Fibroblast of lung (primary cell): Measurements from ENCODE around the gene TOPORS. TPM values are rescaled to one million over a fixed set of nuclear protein-coding genes. Genes with fewer than 3 reads are reported as not detected.
A peak's percentile ranks its signal among the peaks of the same experiment; 100 is the strongest.
"Not testable (repeated sequence)": the region's sequence is repeated elsewhere in the genome, so short reads cannot be mapped to it uniquely, and the experiment has no call there.

Experiments used
- DNase-seq, 2 donors: peaks; one replicate each; pipeline versions ENCODE4 v3.0.0 to v3.0.0-alpha.2; 2010; ENCODE audit warnings: low read depth in 2 of 2
- H2AFZ ChIP-seq: 2 replicates; pipeline ENCODE4 v1.5.1; 2012; ENCODE audit warnings: low read length, control low read depth, inconsistent platforms
- H3K27ac ChIP-seq: 2 replicates; pipeline ENCODE4 v1.5.1; 2011; ENCODE audit warnings: low read length, control low read depth; ENCODE audit not compliant: insufficient read depth
- H3K27me3 ChIP-seq: 2 replicates; pipeline ENCODE4 v1.5.1; 2011; ENCODE audit warnings: mild to moderate bottlenecking, low read length; ENCODE audit not compliant: control insufficient read depth, insufficient read depth
- H3K36me3 ChIP-seq: 2 replicates; pipeline ENCODE4 v1.5.1; 2011; ENCODE audit warnings: low read length; ENCODE audit not compliant: control insufficient read depth, insufficient read depth
- H3K4me1 ChIP-seq: 2 replicates; pipeline ENCODE4 v1.5.1; 2011; ENCODE audit warnings: low read length; ENCODE audit not compliant: control insufficient read depth, insufficient read depth; ENCODE audit errors: extremely low read depth
- H3K4me2 ChIP-seq: 2 replicates; pipeline ENCODE4 v1.5.1; 2011; ENCODE audit warnings: low read length, control low read depth; ENCODE audit not compliant: insufficient read depth; ENCODE audit errors: extremely low read depth
- H3K4me3 ChIP-seq, 4 experiments: fragments of 200-600 bp in 1 of 4; sonication (generic) in 1 of 4; replicated peaks in 1 of 4; 2 replicates each; pipeline ENCODE4 v1.5.1; 2011 to 2016; ENCODE audit warnings: low read length in 4 of 4, low read depth in 3 of 4, mild to moderate bottlenecking in 3 of 4, control low read depth in 2 of 4, inconsistent platforms in 1 of 4, mixed read lengths in 1 of 4; ENCODE audit not compliant: insufficient read depth in 1 of 4; ENCODE audit errors: control extremely low read depth in 1 of 4
- H3K79me2 ChIP-seq: 2 replicates; pipeline ENCODE4 v1.5.1; 2012; ENCODE audit warnings: mild to moderate bottlenecking, low read length, inconsistent platforms; ENCODE audit not compliant: control insufficient read depth, insufficient read depth
- H3K9ac ChIP-seq: 2 replicates; pipeline ENCODE4 v1.5.1; 2011; ENCODE audit warnings: mild to moderate bottlenecking, low read length, control low read depth; ENCODE audit not compliant: insufficient read depth
- H3K9me3 ChIP-seq: 2 replicates; pipeline ENCODE4 v1.5.1; 2012; ENCODE audit warnings: low read depth, low read length; ENCODE audit not compliant: control insufficient read depth, insufficient read depth
- H4K20me1 ChIP-seq: 2 replicates; pipeline ENCODE4 v1.5.1; 2011; ENCODE audit warnings: low read length; ENCODE audit not compliant: control insufficient read depth, insufficient read depth; ENCODE audit errors: extremely low read depth
- EZH2 ChIP-seq: IDR thresholded peaks from 2 replicates; pipeline ENCODE4 v1.5.1; 2012; ENCODE audit warnings: low read length, control low read depth, mild to moderate bottlenecking; ENCODE audit errors: missing control alignments
- polyA plus RNA-seq, 2 donors: library from polyadenylated mRNA; depleted of rRNA in 1 of 2; stranded (reverse) in 1 of 2; unstranded in 1 of 2; fragments of >200 nt; gene quantifications; 2 replicates each; pipeline ENCODE4 v1.2.1, GENCODE V29; 2011 to 2012; ENCODE audit warnings: missing spikeins in 1 of 2
- total RNA-seq: library from RNA; depleted of rRNA; stranded (reverse); fragments of >200 nt; gene quantifications from 2 replicates; pipeline ENCODE4 v1.2.1, GENCODE V29; 2014
- TF ChIP-seq, protein P1 (sequence below), 2 donors: IDR thresholded peaks in 1 of 2; conservative IDR thresholded peaks in 1 of 2; 1 replicate in 1 of 2; 2 replicates in 1 of 2; pipeline ENCODE4 v1.5.1; 2011 to 2012; ENCODE audit warnings: low read length in 2 of 2, control low read depth in 1 of 2, inconsistent platforms in 1 of 2, low read depth in 1 of 2, mild to moderate bottlenecking in 1 of 2

Gene TOPORS
- total and polyA plus RNA-seq, 2 donors (not counting 1 experiment from before 2014, with no cell fraction given), result 20.2 to 32.0 TPM

- Histone ChIP-seq H3K27ac (peak overlapping the region; percentile 98), H3K36me3 (no peaks in the 10 kb centered on the region), H3K9me3 (no peaks in the 10 kb centered on the region), H3K9ac (peak overlapping the region; percentile 97), H3K4me1 (no peaks in the 10 kb centered on the region), H3K79me2 (peaks cover 49% of the 10 kb centered on the region), H4K20me1 (no peaks in the 10 kb centered on the region), H3K4me3 (peak overlapping the region; percentile 67 to 90 (median 76)), H2AFZ (peak overlapping the region; percentile 41), H3K4me2 (peak overlapping the region; percentile 89), H3K27me3 (no peaks in the 10 kb centered on the region)
- peak; percentile 51 to 60 for DNase-seq
- TF ChIP-seq, protein P1, sequence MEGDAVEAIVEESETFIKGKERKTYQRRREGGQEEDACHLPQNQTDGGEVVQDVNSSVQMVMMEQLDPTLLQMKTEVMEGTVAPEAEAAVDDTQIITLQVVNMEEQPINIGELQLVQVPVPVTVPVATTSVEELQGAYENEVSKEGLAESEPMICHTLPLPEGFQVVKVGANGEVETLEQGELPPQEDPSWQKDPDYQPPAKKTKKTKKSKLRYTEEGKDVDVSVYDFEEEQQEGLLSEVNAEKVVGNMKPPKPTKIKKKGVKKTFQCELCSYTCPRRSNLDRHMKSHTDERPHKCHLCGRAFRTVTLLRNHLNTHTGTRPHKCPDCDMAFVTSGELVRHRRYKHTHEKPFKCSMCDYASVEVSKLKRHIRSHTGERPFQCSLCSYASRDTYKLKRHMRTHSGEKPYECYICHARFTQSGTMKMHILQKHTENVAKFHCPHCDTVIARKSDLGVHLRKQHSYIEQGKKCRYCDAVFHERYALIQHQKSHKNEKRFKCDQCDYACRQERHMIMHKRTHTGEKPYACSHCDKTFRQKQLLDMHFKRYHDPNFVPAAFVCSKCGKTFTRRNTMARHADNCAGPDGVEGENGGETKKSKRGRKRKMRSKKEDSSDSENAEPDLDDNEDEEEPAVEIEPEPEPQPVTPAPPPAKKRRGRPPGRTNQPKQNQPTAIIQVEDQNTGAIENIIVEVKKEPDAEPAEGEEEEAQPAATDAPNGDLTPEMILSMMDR (conservative IDR thresholded peaks at IDR 0.05 in 1 of 2, IDR thresholded peaks at IDR 0.05 in 1 of 2; ENCODE audit: low read depth in 1 of 2, low read length in 2 of 2), result no peak
- TF ChIP-seq EZH2, result no peak
Measured at GRCh38 chr9:32551276-32552051, 922 bp downstream of the TOPORS start.

GRCh38 chr9:32550562-32551275 lies 1.7 kb downstream of the TOPORS start:
- TF ChIP-seq EZH2, result no peak
- TF ChIP-seq, protein P1 (conservative IDR thresholded peaks at IDR 0.05 in 1 of 2, IDR thresholded peaks at IDR 0.05 in 1 of 2; ENCODE audit: low read depth in 1 of 2, low read length in 2 of 2), result no peak
- Histone ChIP-seq H3K79me2 (peaks cover 55% of the 10 kb centered on the region), H3K36me3 (no peaks in the 10 kb centered on the region), H3K4me2 (peak overlapping the region; percentile 90), H3K27me3 (no peaks in the 10 kb centered on the region), H2AFZ (peak overlapping the region; percentile 41), H3K9ac (peak overlapping the region; percentile 97), H3K4me1 (no peaks in the 10 kb centered on the region), H3K4me3 (peak overlapping the region; percentile 67 to 90 (median 76)), H4K20me1 (no peaks in the 10 kb centered on the region), H3K9me3 (no peaks in the 10 kb centered on the region), H3K27ac (peak overlapping the region; percentile 98)
- DNase-seq, result peak; percentile 89 to 94

DNA sequence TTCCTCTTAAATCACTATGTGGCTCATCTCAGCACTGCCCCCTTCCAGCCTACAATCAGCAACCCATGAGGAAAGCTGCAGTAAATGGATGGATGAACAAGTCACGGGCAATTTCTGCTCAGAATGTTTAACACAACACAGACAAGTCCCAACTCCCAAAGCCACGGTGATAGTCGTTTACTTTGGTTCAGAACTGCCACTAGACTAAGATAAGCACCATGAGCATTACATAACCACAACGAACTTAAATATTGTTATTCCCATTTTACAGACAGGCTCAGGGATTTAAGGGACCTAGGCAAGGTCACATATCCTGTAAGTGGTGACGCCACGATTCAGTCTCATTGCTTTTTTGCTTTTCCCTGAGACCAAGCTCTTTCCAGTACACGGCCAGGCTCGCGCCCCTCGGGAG lies 2.2 kb downstream of the TOPORS start:
- no peaks in the 10 kb centered on the region for H4K20me1 ChIP-seq

GRCh38 chr9:32548213-32548612 lies 4.2 kb downstream of the TOPORS start:
- not testable (repeated sequence) for H3K4me2 ChIP-seq, H4K20me1 ChIP-seq, H3K27ac ChIP-seq

More for the DNA sequence above, 2.2 kb downstream of the TOPORS start:
- no peaks in the 10 kb centered on the region for H3K9me3 ChIP-seq
- no peaks in the 10 kb centered on the region for H3K4me1 ChIP-seq
- DNase-seq, result peak; percentile 41 to 51
- peak overlapping the region; percentile 90 for H3K4me2 ChIP-seq
- H3K27me3 ChIP-seq, result no peaks in the 10 kb centered on the region
- H3K36me3 ChIP-seq, result no peaks in the 10 kb centered on the region
- H3K4me3 ChIP-seq, result peak overlapping the region; percentile 67 to 90 (median 76)
- peak overlapping the region; percentile 98 for H3K27ac ChIP-seq
- no peak overlapping the region for H2AFZ ChIP-seq
- peaks cover 60% of the 10 kb centered on the region for H3K79me2 ChIP-seq
- H3K9ac ChIP-seq, result peak overlapping the region; percentile 76
- TF ChIP-seq, protein P1 (conservative IDR thresholded peaks at IDR 0.05 in 1 of 2, IDR thresholded peaks at IDR 0.05 in 1 of 2; ENCODE audit: low read depth in 1 of 2, low read length in 2 of 2), result peak in 1 of 2 donors; percentile 38
- no peak for TF ChIP-seq EZH2

More at GRCh38 chr9:32548213-32548612, 4.2 kb downstream of the TOPORS start:
- H3K27me3 ChIP-seq, H3K9ac ChIP-seq, H3K9me3 ChIP-seq, H3K4me3 ChIP-seq, DNase-seq, H3K36me3 ChIP-seq, H3K4me1 ChIP-seq, H2AFZ ChIP-seq: not testable (repeated sequence)
- peaks cover 72% of the 10 kb centered on the region for H3K79me2 ChIP-seq
